ENCODE measurements around the gene C20orf204. TPM values are rescaled to one million over a fixed set of nuclear protein-coding genes. Genes with fewer than 3 reads are reported as not detected.
A peak's percentile ranks its signal among the peaks of the same experiment; 100 is the strongest.

The C20orf204 gene
- total RNA-seq, 4 donors from 2014 or later = 0.68 to 34.8 (median 1.4) TPM; not detected in 1

GRCh38 chr20:64044484-64045247 is 8.7 kb downstream of the C20orf204 start:
- Histone ChIP-seq H3K36me3 (no peaks in the 10 kb centered on the region), H3K27ac (no peak overlapping the region), H3K4me3 (no peak overlapping the region), H3K9me3 (no peaks in the 10 kb centered on the region), H3K4me1 (peaks cover 6 to 14% (median 12%) of the 10 kb centered on the region in 4 donors), H3K27me3 (peaks cover 92% of the 10 kb centered on the region)
- in situ Hi-C loops (cut with MboI; ENCODE audit: low pct_ligation_motif_present in 1 of 4, low pct_unique_long_range_greater_than_20kb in 1 of 4, low sequenced_read_pairs in 3 of 4) (no loop called here), intact Hi-C loops (cut with DNase I; ENCODE audit: low total_unique reads) (no loop called here)
- WGBS, 2 donors (ENCODE audit: low coverage in 1 of 2) = 66% methylated on average over 14 of the region's 14 CpGs; no CpG with 5 or more reads in 1 of the 2 donors
- DNase-seq = no peak
- TF ChIP-seq, protein P1, sequence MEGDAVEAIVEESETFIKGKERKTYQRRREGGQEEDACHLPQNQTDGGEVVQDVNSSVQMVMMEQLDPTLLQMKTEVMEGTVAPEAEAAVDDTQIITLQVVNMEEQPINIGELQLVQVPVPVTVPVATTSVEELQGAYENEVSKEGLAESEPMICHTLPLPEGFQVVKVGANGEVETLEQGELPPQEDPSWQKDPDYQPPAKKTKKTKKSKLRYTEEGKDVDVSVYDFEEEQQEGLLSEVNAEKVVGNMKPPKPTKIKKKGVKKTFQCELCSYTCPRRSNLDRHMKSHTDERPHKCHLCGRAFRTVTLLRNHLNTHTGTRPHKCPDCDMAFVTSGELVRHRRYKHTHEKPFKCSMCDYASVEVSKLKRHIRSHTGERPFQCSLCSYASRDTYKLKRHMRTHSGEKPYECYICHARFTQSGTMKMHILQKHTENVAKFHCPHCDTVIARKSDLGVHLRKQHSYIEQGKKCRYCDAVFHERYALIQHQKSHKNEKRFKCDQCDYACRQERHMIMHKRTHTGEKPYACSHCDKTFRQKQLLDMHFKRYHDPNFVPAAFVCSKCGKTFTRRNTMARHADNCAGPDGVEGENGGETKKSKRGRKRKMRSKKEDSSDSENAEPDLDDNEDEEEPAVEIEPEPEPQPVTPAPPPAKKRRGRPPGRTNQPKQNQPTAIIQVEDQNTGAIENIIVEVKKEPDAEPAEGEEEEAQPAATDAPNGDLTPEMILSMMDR (IDR thresholded peaks at IDR 0.05) = no peak
- TF ChIP-seq POLR2A (IDR thresholded peaks at IDR 0.05) = no peak
- no peak for TF ChIP-seq EP300 (IDR thresholded peaks at IDR 0.05; ENCODE audit: low read depth)
- no peak for TF ChIP-seq POLR2AphosphoS5 (IDR thresholded peaks at IDR 0.05)

- Histone ChIP-seq H3K27me3 (peaks cover 92% of the 10 kb centered on the region), H3K27ac (no peak overlapping the region), H3K9me3 (no peaks in the 10 kb centered on the region), H3K36me3 (no peaks in the 10 kb centered on the region), H3K4me3 (no peak overlapping the region), H3K4me1 (peaks cover 6 to 17% (median 14%) of the 10 kb centered on the region in 4 donors)
- intact Hi-C loops (cut with DNase I; ENCODE audit: low total_unique reads) = no loop called here
- in situ Hi-C loops (cut with MboI; ENCODE audit: low pct_ligation_motif_present in 1 of 4, low pct_unique_long_range_greater_than_20kb in 1 of 4, low sequenced_read_pairs in 3 of 4) = no loop called here
- no peak for DNase-seq
- TF ChIP-seq POLR2A (IDR thresholded peaks at IDR 0.05) (no peak), EP300 (IDR thresholded peaks at IDR 0.05; ENCODE audit: low read depth) (no peak), POLR2AphosphoS5 (IDR thresholded peaks at IDR 0.05) (no peak)
- TF ChIP-seq, protein P1 (IDR thresholded peaks at IDR 0.05) = no peak
- 64% methylated on average over 11 of the region's 11 CpGs; no CpG with 5 or more reads in 1 of the 2 donors for WGBS, 2 donors (ENCODE audit: low coverage in 1 of 2)
Observed at GRCh38 chr20:64045346-64046011, 9.5 kb downstream of the C20orf204 start.

DNA sequence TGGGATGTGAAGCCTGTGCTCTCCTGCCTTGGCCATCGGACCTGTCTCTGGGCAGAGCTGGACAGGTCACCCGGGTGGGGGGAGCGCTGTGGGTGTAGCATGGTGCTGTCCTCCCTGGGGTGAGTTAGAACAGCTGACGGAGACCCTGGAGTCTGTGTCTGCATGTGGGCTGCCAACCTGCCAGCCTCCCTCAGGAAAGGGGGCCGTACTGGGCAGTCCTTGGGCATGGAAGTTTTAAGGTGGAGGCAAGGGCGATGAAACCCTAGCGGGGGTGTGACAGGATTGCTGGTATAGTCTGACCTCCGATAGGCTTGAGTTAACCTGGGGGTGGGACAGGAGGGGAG is 11.0 kb downstream of the C20orf204 start:
- 82% methylated on average over 8 of the region's 8 CpGs; no CpG with 5 or more reads in 1 of the 2 donors for WGBS, 2 donors (ENCODE audit: low coverage in 1 of 2)

GRCh38 chr20:64047968-64048401 is 12.0 kb downstream of the C20orf204 start:
- Histone ChIP-seq H3K4me3 (peak overlapping the region in 2 of 4 donors; percentile 1 to 17), H3K27me3 (peaks cover 96% of the 10 kb centered on the region), H3K9me3 (no peaks in the 10 kb centered on the region), H3K4me1 (peaks cover 0 to 5% (median 4%) of the 10 kb centered on the region in 4 donors), H3K36me3 (no peaks in the 10 kb centered on the region), H3K27ac (no peak overlapping the region)
- 37% methylated on average over 46 of the region's 49 CpGs; no CpG with 5 or more reads in 1 of the 2 donors for WGBS, 2 donors (ENCODE audit: low coverage in 1 of 2)
- in situ Hi-C loops (cut with MboI; ENCODE audit: low pct_ligation_motif_present in 1 of 4, low pct_unique_long_range_greater_than_20kb in 1 of 4, low sequenced_read_pairs in 3 of 4) = no loop called here
- TF ChIP-seq POLR2A (IDR thresholded peaks at IDR 0.05) (no peak), EP300 (IDR thresholded peaks at IDR 0.05; ENCODE audit: low read depth) (no peak), POLR2AphosphoS5 (IDR thresholded peaks at IDR 0.05) (no peak)
- TF ChIP-seq, protein P1 (IDR thresholded peaks at IDR 0.05) = no peak
- intact Hi-C loops (cut with DNase I; ENCODE audit: low total_unique reads) = no loop called here
- no peak for DNase-seq

More for the DNA sequence above, 11.0 kb downstream of the C20orf204 start:
- Histone ChIP-seq H3K27ac (no peak overlapping the region), H3K4me1 (peaks cover 4 to 10% (median 9%) of the 10 kb centered on the region in 4 donors), H3K9me3 (no peaks in the 10 kb centered on the region), H3K4me3 (no peak overlapping the region), H3K27me3 (peaks cover 92% of the 10 kb centered on the region), H3K36me3 (no peaks in the 10 kb centered on the region)
- in situ Hi-C loops (cut with MboI; ENCODE audit: low pct_ligation_motif_present in 1 of 4, low pct_unique_long_range_greater_than_20kb in 1 of 4, low sequenced_read_pairs in 3 of 4) (no loop called here), intact Hi-C loops (cut with DNase I; ENCODE audit: low total_unique reads) (no loop called here)
- TF ChIP-seq POLR2AphosphoS5 (IDR thresholded peaks at IDR 0.05) (no peak), POLR2A (IDR thresholded peaks at IDR 0.05) (no peak), EP300 (IDR thresholded peaks at IDR 0.05; ENCODE audit: low read depth) (no peak)
- no peak for DNase-seq

Measured in transverse colon (tissue), 4 donors.